Measurements from ENCODE around the gene PIM1. TPM values are rescaled to one million over a fixed set of nuclear protein-coding genes. Genes with fewer than 3 reads are reported as not detected.
A peak's percentile ranks its signal among the peaks of the same experiment; 100 is the strongest.
"Not testable (repeated sequence)": the region's sequence is repeated elsewhere in the genome, so short reads cannot be mapped to it uniquely, and the experiment has no call there.

The PIM1 gene
- total RNA-seq, 1 experiment from 2014 or later = 47.5 TPM

DNA sequence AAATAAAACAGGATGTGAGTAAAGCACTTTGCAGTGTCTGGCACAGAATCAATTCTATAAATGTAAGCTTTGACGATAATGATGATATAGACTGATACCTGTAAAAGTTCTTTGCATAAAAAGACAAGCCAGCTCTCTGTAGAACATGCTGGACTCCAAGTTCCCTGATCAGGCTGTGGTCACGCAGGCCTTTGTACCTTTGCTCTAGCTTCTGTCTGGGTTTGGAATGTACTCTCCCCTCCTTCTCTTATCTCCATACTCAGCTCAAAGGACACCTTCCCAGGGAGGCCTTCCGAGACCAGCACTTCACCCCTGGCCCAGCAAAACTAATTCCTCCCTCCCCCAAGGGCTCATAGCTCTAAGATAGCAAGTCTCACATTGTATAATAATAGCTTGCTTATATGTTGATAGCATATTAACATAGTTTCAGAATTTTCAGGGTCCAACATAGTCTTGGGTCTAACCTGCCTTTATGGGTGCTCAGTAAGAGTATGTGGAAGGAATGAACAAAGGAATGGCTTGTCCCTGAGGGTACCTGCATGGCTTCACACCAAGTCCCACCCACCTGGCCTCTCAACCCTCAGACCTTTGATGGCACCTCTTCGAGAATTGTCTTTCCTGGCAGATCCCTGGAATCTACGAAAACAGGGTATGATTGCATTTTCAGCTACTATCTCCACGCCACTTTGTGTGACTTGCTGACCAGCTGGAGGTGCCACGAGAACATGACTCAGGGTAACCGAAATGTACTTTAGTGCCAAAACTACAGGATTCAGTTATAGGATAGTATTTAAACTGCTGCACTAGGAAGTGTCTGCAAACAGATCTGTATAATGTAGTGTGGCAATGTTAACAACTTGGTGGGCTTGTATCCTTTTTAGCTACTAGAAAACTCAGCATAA is 41.7 kb upstream of the PIM1 start:
- Histone ChIP-seq H4K91ac (ENCODE audit: insufficient read length, low read depth, low read length) (no peak overlapping the region), H2BK120ac (ENCODE audit: low read depth, low read length, poor library complexity, severe bottlenecking) (no peak overlapping the region), H3K56ac (ENCODE audit: insufficient read length, low read depth, low read length) (no peak overlapping the region), H2AFZ (ENCODE audit: low read length) (no peak overlapping the region), H3K23ac (ENCODE audit: insufficient read length, low read depth, low read length) (no peak overlapping the region), H2AK5ac (ENCODE audit: insufficient read length, low read length) (no peak overlapping the region), H2BK12ac (ENCODE audit: insufficient read length, low read depth, low read length) (peak overlapping the region; percentile 12), H3T11ph (ENCODE audit: low read length) (no peak overlapping the region), H3K9ac (ENCODE audit: extremely low read depth, insufficient read length, low read length) (no peak overlapping the region), H3K4me2 (ENCODE audit: insufficient read depth, insufficient read length, low read length) (no peak overlapping the region), H3K23me2 (ENCODE audit: insufficient read length, low read depth, low read length, poor library complexity, severe bottlenecking) (peaks cover 8% of the 10 kb centered on the region), H3K79me2 (ENCODE audit: insufficient read depth, low read length) (peaks cover 2% of the 10 kb centered on the region; the same call in 1 of the 2 replicates), H3K9me3 (ENCODE audit: control insufficient read depth, low read depth, low read length) (no peaks in the 10 kb centered on the region), H4K5ac (ENCODE audit: insufficient read length, low read depth, low read length) (no peak overlapping the region), H3K4me1 (ENCODE audit: insufficient read depth, low read length) (peaks cover 12% of the 10 kb centered on the region), H3K27me3 (ENCODE audit: insufficient read depth, low read length) (no peaks in the 10 kb centered on the region), H3K27ac (ENCODE audit: insufficient read length, low read depth, low read length) (peak overlapping the region; percentile 30), H2BK5ac (ENCODE audit: insufficient read length, low read length) (no peak overlapping the region), H3K4ac (ENCODE audit: low read depth, low read length) (no peak overlapping the region), H3K79me1 (ENCODE audit: insufficient read depth, low read depth, low read length, poor library complexity, severe bottlenecking) (peaks cover 4% of the 10 kb centered on the region), H4K8ac (replicated peaks; ENCODE audit: insufficient read length, low read depth, low read length) (no peak overlapping the region), H2BK20ac (ENCODE audit: low read depth, low read length, poor library complexity, severe bottlenecking) (no peak overlapping the region), H4K20me1 (ENCODE audit: control insufficient read depth, insufficient read depth, insufficient read length) (no peaks in the 10 kb centered on the region), H3K18ac (ENCODE audit: insufficient read length, low read depth, low read length) (no peak overlapping the region), H3K14ac (ENCODE audit: insufficient read depth, low read length) (no peak overlapping the region), H2BK15ac (ENCODE audit: low read depth, low read length) (no peak overlapping the region)
- H3K4me3 Mint-ChIP-seq = peak overlapping the region in 1 of 2 experiments; percentile 45; a peak in 3 of 5 replicates
- peak overlapping the region; percentile 94 to 97 (median 95) for H3K27ac Mint-ChIP-seq
- no peaks in the 10 kb centered on the region for H3K9me3 Mint-ChIP-seq
- peaks cover 59 to 75% of the 10 kb centered on the region in 2 experiments for H3K4me1 Mint-ChIP-seq
- WGBS (ENCODE audit: extremely low coverage, insufficient read length, low lambda C conversion rate) = no CpG with 5 or more reads among the region's 8 CpGs
- peaks cover 11 to 16% (median 11%) of the 10 kb centered on the region in 3 experiments for H3K36me3 Mint-ChIP-seq (ENCODE audit: insufficient read depth in 1 of 3, low read depth in 3 of 3)
- H3K27me3 Mint-ChIP-seq (ENCODE audit: low read depth) = no peaks in the 10 kb centered on the region
- no peak for DNase-seq
- no peak for TF ChIP-seq CTCF (conservative IDR thresholded peaks at IDR 0.05)

DNA sequence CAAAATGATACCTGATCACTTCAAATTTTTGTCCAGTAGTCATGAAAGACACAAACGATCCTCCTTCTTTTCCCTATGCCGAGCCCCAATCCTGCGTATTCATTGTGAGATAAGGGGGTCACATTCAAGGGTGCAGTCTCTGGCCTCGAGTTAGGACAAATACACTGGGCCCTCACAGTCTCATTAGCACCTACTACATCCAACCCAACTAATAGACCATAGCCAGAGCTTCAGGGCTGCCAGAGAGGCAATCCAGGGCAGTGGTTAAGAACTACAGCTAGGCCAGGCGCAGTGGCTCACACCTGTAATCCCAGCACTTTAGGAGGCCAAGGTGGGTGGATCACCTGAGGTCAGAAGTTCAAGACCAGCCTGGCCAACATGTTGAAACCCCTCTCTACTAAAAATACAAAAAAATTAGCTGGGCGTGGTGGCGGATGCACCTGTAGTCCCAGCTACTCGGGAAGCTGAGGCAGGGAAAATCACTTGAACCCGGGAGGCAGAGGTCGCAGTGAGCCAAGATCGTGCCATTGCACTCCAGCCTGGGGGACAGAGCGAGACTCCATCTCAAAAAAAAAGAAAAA is 41.0 kb upstream of the PIM1 start:
- H3K4ac ChIP-seq (ENCODE audit: low read depth, low read length); H2BK20ac ChIP-seq (ENCODE audit: low read depth, low read length, poor library complexity, severe bottlenecking); H3K27ac ChIP-seq (ENCODE audit: insufficient read length, low read depth, low read length); H4K5ac ChIP-seq (ENCODE audit: insufficient read length, low read depth, low read length); H2BK120ac ChIP-seq (ENCODE audit: low read depth, low read length, poor library complexity, severe bottlenecking); H3K14ac ChIP-seq (ENCODE audit: insufficient read depth, low read length); H3K23ac ChIP-seq (ENCODE audit: insufficient read length, low read depth, low read length); H2AK5ac ChIP-seq (ENCODE audit: insufficient read length, low read length); H3K79me1 ChIP-seq (ENCODE audit: insufficient read depth, low read depth, low read length, poor library complexity, severe bottlenecking); H3K4me2 ChIP-seq (ENCODE audit: insufficient read depth, insufficient read length, low read length); H3K27me3 ChIP-seq (ENCODE audit: insufficient read depth, low read length); H4K8ac ChIP-seq (replicated peaks; ENCODE audit: insufficient read length, low read depth, low read length); H2AFZ ChIP-seq (ENCODE audit: low read length); H3K9ac ChIP-seq (ENCODE audit: extremely low read depth, insufficient read length, low read length); H3K56ac ChIP-seq (ENCODE audit: insufficient read length, low read depth, low read length); H3K27me3 Mint-ChIP-seq (ENCODE audit: low read depth); H4K20me1 ChIP-seq (ENCODE audit: control insufficient read depth, insufficient read depth, insufficient read length); H3K18ac ChIP-seq (ENCODE audit: insufficient read length, low read depth, low read length); H4K91ac ChIP-seq (ENCODE audit: insufficient read length, low read depth, low read length); H2BK15ac ChIP-seq (ENCODE audit: low read depth, low read length); H3K9me3 ChIP-seq (ENCODE audit: control insufficient read depth, low read depth, low read length); DNase-seq; H3K9me3 Mint-ChIP-seq; H3K23me2 ChIP-seq (ENCODE audit: insufficient read length, low read depth, low read length, poor library complexity, severe bottlenecking); H2BK5ac ChIP-seq (ENCODE audit: insufficient read length, low read length); H3T11ph ChIP-seq (ENCODE audit: low read length); H2BK12ac ChIP-seq (ENCODE audit: insufficient read length, low read depth, low read length); H3K79me2 ChIP-seq (ENCODE audit: insufficient read depth, low read length): not testable (repeated sequence)
- Mint-ChIP-seq H3K4me1 (peaks cover 58 to 72% of the 10 kb centered on the region in 2 experiments), H3K36me3 (ENCODE audit: insufficient read depth in 1 of 3, low read depth in 3 of 3) (peaks cover 10 to 16% (median 10%) of the 10 kb centered on the region in 3 experiments), H3K27ac (peak overlapping the region; percentile 94 to 97 (median 95); a peak in 6 of 7 replicates), H3K4me3 (0 out of 5 replicates have a peak overlapping the region, but pooled peaks of 1 of the 2 experiments have one; percentile 20)
- no CpG with 5 or more reads among the region's 12 CpGs for WGBS (ENCODE audit: extremely low coverage, insufficient read length, low lambda C conversion rate)
- peaks cover 12% of the 10 kb centered on the region; the same call in 1 of the 2 replicates for H3K4me1 ChIP-seq (ENCODE audit: insufficient read depth, low read length)
